GM21786 (cell line): ENCODE measurements around the gene LYPD6.
"Not testable (repeated sequence)": the region's sequence is repeated elsewhere in the genome, so short reads cannot be mapped to it uniquely, and the experiment has no call there.

ENCODE experiments used
- ATAC-seq: cut with Tn5 transposase; IDR thresholded peaks from one replicate; pipeline ENCODE4 v1.9.1; 2021; ENCODE audit not compliant: unreplicated experiment

The LYPD6 gene

GRCh38 chr2:149492923-149493322, 162.5 kb downstream of the LYPD6 start:
- no peak for ATAC-seq

GRCh38 chr2:149499204-149499603, 168.8 kb downstream of the LYPD6 start:
- ATAC-seq = not testable (repeated sequence)

GRCh38 chr2:149506808-149507207, 176.4 kb downstream of the LYPD6 start:
- ATAC-seq = not testable (repeated sequence)

- no peak for ATAC-seq
Measured at GRCh38 chr2:149507974-149508373, 177.6 kb downstream of the LYPD6 start.

- no peak for ATAC-seq
Measured at GRCh38 chr2:149513461-149513860, 183.1 kb downstream of the LYPD6 start.
